Common myeloid progenitor, CD34-positive (primary cell): ENCODE measurements around the gene EHBP1L1.

Source experiments
- CTCF ChIA-PET: fragments of 350-600 bp; sonication (Branson Sonifier 250); formaldehyde crosslinking; loops from one replicate; lab custom pipeline; 2021; ENCODE audit warnings: antibody characterized with exemption; lab: Charles Lee
- POLR2A ChIA-PET: fragments of 350-600 bp; sonication (Branson Sonifier 250); formaldehyde crosslinking; loops from one replicate; lab custom pipeline; 2021; ENCODE audit warnings: antibody characterized with exemption; lab: Charles Lee
- DNase-seq, 3 donors: peaks; one replicate each; pipeline versions ENCODE4 v3.0.0 to v3.0.0-alpha.2; 2013
- H3K27ac ChIP-seq, 2 experiments: 1 replicate in 1 of 2; 2 replicates in 1 of 2; pipeline ENCODE4 v1.7.0; 2013; ENCODE audit warnings: inconsistent platforms in 2 of 2, low read length in 2 of 2, mild to moderate bottlenecking in 2 of 2, low read depth in 1 of 2, moderate library complexity in 1 of 2; ENCODE audit not compliant: severe bottlenecking in 2 of 2, insufficient read depth in 1 of 2, poor library complexity in 1 of 2
- H3K27me3 ChIP-seq, 5 experiments: replicated peaks in 2 of 5; 1 replicate in 3 of 5; 2 replicates in 2 of 5; pipeline versions ENCODE4 v1.6.1 to v1.7.0; 2013; ENCODE audit warnings: low read length in 4 of 5, mild to moderate bottlenecking in 2 of 5, moderate library complexity in 2 of 5, inconsistent platforms in 1 of 5; ENCODE audit not compliant: insufficient read depth in 5 of 5, control insufficient read depth in 4 of 5
- H3K36me3 ChIP-seq, 4 experiments: 1 replicate in 2 of 4; 2 replicates in 2 of 4; pipeline versions ENCODE4 v1.6.1 to v1.7.0; 2013; ENCODE audit warnings: low read length in 3 of 4, control low read depth in 1 of 4, mild to moderate bottlenecking in 1 of 4; ENCODE audit not compliant: control insufficient read depth in 4 of 4, insufficient read depth in 4 of 4
- H3K4me1 ChIP-seq, 4 experiments: 1 replicate in 3 of 4; 2 replicates in 1 of 4; pipeline versions ENCODE4 v1.6.1 to v1.7.1; 2013; ENCODE audit warnings: low read length in 3 of 4, mild to moderate bottlenecking in 3 of 4, control low read depth in 1 of 4, inconsistent platforms in 1 of 4, moderate library complexity in 1 of 4; ENCODE audit not compliant: control insufficient read depth in 4 of 4, insufficient read depth in 4 of 4; ENCODE audit errors: control extremely low read depth in 1 of 4
- H3K4me3 ChIP-seq, 7 experiments: 1 replicate in 4 of 7; 2 replicates in 3 of 7; pipeline versions ENCODE4 v1.5.1 to v1.7.0; 2013; ENCODE audit warnings: mild to moderate bottlenecking in 7 of 7, low read length in 6 of 7, moderate library complexity in 6 of 7, inconsistent platforms in 2 of 7, low read depth in 2 of 7, control low read depth in 1 of 7; ENCODE audit not compliant: insufficient read depth in 4 of 7, control insufficient read depth in 1 of 7; ENCODE audit errors: extremely low read depth in 1 of 7
- H3K9me3 ChIP-seq, 5 experiments: 1 replicate in 4 of 5; 2 replicates in 1 of 5; pipeline versions ENCODE4 v1.6.1 to v1.7.1; 2013; ENCODE audit warnings: low read length in 4 of 5, mild to moderate bottlenecking in 2 of 5, inconsistent platforms in 1 of 5, low read depth in 1 of 5, moderate library complexity in 1 of 5; ENCODE audit not compliant: control insufficient read depth in 4 of 5, insufficient read depth in 2 of 5; ENCODE audit errors: control extremely low read depth in 1 of 5
- WGBS: methylation state at CpG from one replicate; pipeline ENCODE4 v1.1.5; 2013; ENCODE audit not compliant: insufficient coverage; 5-methylcytosine and 5-hydroxymethylcytosine counted together

The EHBP1L1 gene

DNA sequence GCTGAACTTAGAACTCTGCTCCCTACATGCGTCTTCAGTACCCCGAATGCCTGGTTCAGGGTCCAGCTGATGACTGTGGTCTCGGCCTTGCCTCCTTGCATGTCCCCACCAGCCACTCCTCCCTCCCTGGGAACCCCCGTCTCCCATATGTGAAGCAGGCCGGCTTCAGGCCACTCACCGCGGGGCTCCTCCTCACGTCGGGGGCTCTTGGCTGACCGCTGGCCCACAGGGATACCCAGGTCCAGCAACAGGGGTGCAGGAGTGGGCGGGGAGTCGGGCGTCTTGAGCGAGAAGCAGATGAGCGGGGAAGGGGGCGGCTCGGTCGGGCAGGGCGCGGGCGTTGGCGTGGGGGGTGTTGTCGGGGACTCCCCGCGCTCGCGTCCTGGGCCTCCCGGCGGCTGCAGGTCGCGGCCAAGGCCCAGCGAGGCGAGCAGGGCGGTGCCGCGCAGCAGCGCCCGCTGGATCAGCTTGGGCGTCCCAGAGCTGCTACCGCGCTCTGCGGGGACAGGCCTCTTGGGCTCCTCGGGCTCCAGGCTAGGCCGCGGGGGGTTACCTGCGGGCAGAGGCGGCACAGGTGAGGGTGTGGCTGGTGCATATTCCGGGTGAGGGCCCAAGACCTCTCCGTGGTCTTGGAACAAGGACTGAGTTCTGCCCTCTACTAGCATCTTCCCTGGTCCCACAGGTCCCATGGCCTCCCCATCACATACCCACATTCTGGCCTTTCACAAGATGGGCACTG lies 23.5 kb downstream of the EHBP1L1 start:
- no peak for DNase-seq
- no peaks in the 10 kb centered on the region for H3K9me3 ChIP-seq
- peaks cover 4 to 56% (median 41%) of the 10 kb centered on the region in 4 experiments for H3K36me3 ChIP-seq
- no peak overlapping the region for H3K27ac ChIP-seq
- no peaks in the 10 kb centered on the region for H3K27me3 ChIP-seq
- ChIA-PET POLR2A (no interaction called here), CTCF (interaction anchor here (1.5 to 16.6 kb wide), 3 partner anchors 6 to 9 kb away, joined by 3 to 229 read pairs (median 229); partner anchors contain the start of genes KCNK7, MAP3K11 and PCNX3)
- H3K4me3 ChIP-seq = no peak overlapping the region
- H3K4me1 ChIP-seq = peaks cover 0 to 7% (median 3%) of the 10 kb centered on the region in 4 experiments
- 96% methylated on average over 36 of the region's 49 CpGs for WGBS

DNA sequence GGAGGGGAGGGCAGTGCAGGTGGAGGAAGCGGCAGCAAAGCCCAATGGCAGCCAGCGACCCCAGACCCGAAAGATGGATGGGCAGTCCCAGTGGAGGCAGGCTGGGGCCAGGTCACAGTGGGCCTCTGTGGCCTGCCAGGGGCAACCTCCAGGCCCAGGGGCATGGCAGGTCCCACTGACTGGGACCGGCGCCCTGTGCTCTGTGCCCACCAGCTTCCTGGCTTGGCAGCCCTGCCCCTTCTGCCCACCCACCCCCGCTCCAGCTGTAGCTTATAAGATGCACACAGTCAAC lies 24.0 kb downstream of the EHBP1L1 start:
- no peaks in the 10 kb centered on the region for H3K9me3 ChIP-seq
- peaks cover 4 to 62% (median 46%) of the 10 kb centered on the region in 4 experiments for H3K36me3 ChIP-seq
- DNase-seq = no peak
- peaks cover 0 to 7% (median 3%) of the 10 kb centered on the region in 4 experiments for H3K4me1 ChIP-seq
- 96% methylated on average over 4 of the region's 6 CpGs for WGBS
- H3K27ac ChIP-seq = no peak overlapping the region
- no peak overlapping the region for H3K4me3 ChIP-seq
- POLR2A ChIA-PET = no interaction called here
- H3K27me3 ChIP-seq = no peaks in the 10 kb centered on the region
- CTCF ChIA-PET = interaction anchor here (16.3 to 16.6 kb wide), 2 partner anchors 7 to 8 kb away, joined by 229 read pairs; partner anchors contain the start of genes KCNK7, MAP3K11 and PCNX3

DNA sequence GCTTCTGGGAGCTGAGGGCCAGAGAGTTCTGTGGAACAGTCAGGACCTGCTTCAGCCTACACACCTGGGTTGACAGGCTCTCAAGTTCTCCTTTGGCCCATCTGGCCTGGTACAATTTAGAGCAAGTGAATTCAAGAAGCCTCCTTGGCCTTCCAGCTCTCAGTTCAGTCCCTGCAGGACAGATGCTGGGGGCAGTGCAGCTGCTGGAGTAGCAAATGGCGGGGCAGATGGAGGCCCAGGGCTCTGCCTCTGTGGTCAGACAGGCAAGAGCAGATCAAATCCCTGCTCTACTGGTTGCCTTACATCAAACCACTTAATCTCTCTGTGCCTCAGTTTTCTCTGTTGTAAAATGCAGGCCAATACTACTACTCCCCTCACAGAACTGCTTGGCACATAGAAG lies 28.4 kb downstream of the EHBP1L1 start:
- CTCF ChIA-PET = interaction anchor here (0.9 to 16.3 kb wide), 9 partner anchors 8 to 176 kb away, joined by 3 to 229 read pairs (median 4); partner anchors contain the start of genes EHBP1L1, KCNK7 and PCNX3
- Histone ChIP-seq H3K36me3 (peaks cover 7 to 82% (median 67%) of the 10 kb centered on the region in 4 experiments), H3K27me3 (no peaks in the 10 kb centered on the region), H3K27ac (no peak overlapping the region), H3K4me3 (no peak overlapping the region), H3K9me3 (no peaks in the 10 kb centered on the region), H3K4me1 (peaks cover 0 to 3% (median 2%) of the 10 kb centered on the region in 4 experiments)
- POLR2A ChIA-PET = no interaction called here
- DNase-seq = no peak
- 100% methylated on average over 1 of the region's 1 CpG for WGBS

DNA sequence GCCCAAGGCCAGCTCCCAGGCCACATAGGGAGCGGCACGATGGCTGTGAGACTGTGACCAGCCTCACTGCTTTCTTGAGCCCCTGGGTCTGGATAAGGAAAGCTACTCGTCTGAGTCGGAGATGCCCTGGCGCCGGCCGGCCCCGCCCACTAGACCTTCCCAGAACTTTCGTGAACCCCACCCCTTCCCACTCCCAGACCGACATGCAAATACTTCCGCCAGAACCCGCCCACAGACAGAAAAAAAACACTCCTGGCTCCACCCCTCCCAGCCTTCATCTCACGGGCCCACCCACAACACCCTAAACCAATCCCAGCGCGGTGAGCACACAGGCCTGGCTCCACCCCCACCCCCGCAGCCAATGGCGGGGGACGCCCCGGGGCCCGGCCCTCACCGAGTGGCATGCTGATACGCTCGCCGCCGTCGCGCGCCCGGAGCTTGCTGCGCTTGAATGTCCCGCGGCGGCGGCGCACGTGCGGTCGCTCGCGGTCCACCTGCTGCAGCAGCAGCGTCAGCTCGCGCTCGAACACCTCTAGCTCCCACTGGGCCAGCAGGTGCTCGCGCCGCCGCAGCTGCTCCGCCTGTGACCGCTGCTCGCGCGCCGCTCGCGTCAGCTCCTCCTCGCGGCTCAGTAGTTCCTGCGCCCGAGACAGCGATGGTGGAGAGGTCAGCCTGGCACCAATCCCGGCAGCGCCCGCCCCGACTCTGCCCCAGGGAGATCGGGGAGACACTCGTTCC lies 31.2 kb downstream of the EHBP1L1 start:
- peaks cover 5 to 31% (median 30%) of the 10 kb centered on the region in 4 experiments for H3K4me1 ChIP-seq
- DNase-seq = peak in 2 of 3 donors; percentile 39 to 41
- H3K9me3 ChIP-seq = no peaks in the 10 kb centered on the region
- ChIA-PET POLR2A (no interaction called here), CTCF (interaction anchor here (16.3 kb wide), 1 partner anchor 14 kb away, joined by 229 read pairs; the partner anchor contains the start of gene KCNK7)
- WGBS = 96% methylated on average over 60 of the region's 67 CpGs
- no peak overlapping the region for H3K27ac ChIP-seq
- no peak overlapping the region for H3K4me3 ChIP-seq
- peaks cover 7 to 82% (median 61%) of the 10 kb centered on the region in 4 experiments for H3K36me3 ChIP-seq
- H3K27me3 ChIP-seq = no peaks in the 10 kb centered on the region

DNA sequence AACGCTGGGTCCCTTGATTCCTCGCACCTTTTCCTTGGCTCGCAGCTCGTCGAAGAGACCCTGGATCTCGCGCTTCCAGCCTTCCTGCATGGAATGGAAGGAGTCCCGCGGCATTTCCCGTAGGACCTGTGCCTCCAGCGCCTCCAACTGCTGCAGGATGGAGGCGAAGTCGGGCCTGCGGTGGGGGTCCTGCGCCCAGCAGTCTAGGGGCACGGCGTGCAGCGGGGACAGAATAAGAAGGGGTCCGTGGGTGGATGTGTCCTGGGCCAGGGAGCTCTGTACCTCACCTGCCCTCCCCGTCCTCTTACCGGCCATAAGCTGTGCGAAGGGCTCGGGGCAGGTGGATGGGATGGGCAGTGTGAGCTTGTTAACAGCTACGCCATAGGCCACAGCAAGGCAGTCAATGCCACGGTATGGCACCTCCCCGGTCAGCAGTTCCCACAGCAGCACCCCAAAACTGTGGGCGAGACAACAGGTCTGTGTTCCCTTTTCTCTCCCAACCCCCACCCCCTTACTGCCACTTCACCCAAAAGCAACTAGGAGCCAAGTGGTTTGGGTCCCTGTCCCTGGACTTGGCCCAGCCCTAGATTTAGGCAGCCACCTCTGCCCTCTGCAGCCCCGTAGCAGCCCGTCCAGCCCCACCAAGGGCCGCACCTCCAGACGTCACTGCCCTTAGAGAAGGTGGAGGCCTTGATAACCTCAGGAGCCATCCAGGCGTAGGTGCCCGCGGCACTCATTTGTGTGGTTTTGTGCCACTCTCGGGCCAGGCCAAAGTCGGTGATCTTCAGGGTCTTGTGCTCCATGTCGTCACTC lies 32.0 kb downstream of the EHBP1L1 start:
- 97% methylated on average over 36 of the region's 37 CpGs for WGBS
- Histone ChIP-seq H3K27me3 (no peaks in the 10 kb centered on the region), H3K4me1 (peaks cover 5 to 39% (median 37%) of the 10 kb centered on the region in 4 experiments), H3K9me3 (no peaks in the 10 kb centered on the region), H3K36me3 (peaks cover 7 to 78% (median 64%) of the 10 kb centered on the region in 4 experiments), H3K4me3 (no peak overlapping the region), H3K27ac (no peak overlapping the region)
- POLR2A ChIA-PET = no interaction called here
- CTCF ChIA-PET = interaction anchor here (16.3 kb wide), 1 partner anchor 15 kb away, joined by 229 read pairs; the partner anchor contains the start of gene KCNK7
- no peak for DNase-seq

DNA sequence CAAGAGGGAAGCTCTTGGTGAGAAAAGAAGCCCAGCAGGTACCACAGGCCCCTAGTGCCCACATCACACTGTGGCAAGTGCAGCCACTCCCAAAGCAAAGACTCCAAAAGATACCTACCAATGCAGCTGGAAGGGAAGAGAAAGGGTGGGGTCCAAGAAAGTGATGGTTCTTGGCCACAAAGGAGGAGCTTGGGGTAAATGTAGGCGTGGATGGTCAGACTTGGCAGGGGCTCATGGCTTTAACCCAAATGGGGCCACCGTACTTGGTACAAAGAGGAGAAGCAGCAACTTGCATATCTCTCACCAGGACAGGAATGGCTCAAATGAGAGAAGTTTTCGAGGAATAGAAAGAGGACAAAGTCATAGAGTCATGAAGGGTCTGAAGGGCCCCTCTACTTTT lies 33.4 kb downstream of the EHBP1L1 start:
- ChIA-PET CTCF (interaction anchor here (16.3 kb wide), 1 partner anchor 16 kb away, joined by 229 read pairs; the partner anchor contains the start of gene KCNK7), POLR2A (no interaction called here)
- Histone ChIP-seq H3K27ac (peak overlapping the region in 1 of 2 experiments; percentile 93), H3K27me3 (no peaks in the 10 kb centered on the region), H3K9me3 (no peaks in the 10 kb centered on the region), H3K36me3 (peaks cover 7 to 67% (median 51%) of the 10 kb centered on the region in 4 experiments), H3K4me3 (no peak overlapping the region), H3K4me1 (peaks cover 5 to 45% (median 44%) of the 10 kb centered on the region in 4 experiments)
- 84% methylated on average over 3 of the region's 3 CpGs for WGBS
- no peak for DNase-seq
